Astrocyte (in vitro differentiated cells and primary cell): Measurements from ENCODE around the gene KRT75. TPM values are rescaled to one million over a fixed set of nuclear protein-coding genes. Genes with fewer than 3 reads are reported as not detected.

ENCODE experiments used
- DNase-seq: peaks from one replicate; pipeline ENCODE4 v3.0.0-alpha.2; 2010; ENCODE audit warnings: low read depth
- FAIRE-seq: peaks from 2 replicates; lab custom pipeline; 2011; peaks lifted over from hg19 to GRCh38; lab: Jason Lieb, UNC
- H2AFZ ChIP-seq: 2 replicates; pipeline ENCODE4 v1.6.0; 2012; ENCODE audit warnings: low read depth, low read length, inconsistent platforms
- H3K27ac ChIP-seq: 2 replicates; pipeline ENCODE4 v1.5.1; 2011; ENCODE audit warnings: low read depth, low read length, inconsistent platforms
- H3K27me3 ChIP-seq: 2 replicates; pipeline ENCODE4 v1.6.0; 2011; ENCODE audit warnings: low read length, inconsistent platforms; ENCODE audit not compliant: insufficient read depth
- H3K36me3 ChIP-seq: 2 replicates; pipeline ENCODE4 v1.5.1; 2011; ENCODE audit warnings: low read length, inconsistent platforms; ENCODE audit not compliant: insufficient read depth
- H3K4me1 ChIP-seq: 2 replicates; pipeline ENCODE4 v1.5.1; 2011; ENCODE audit warnings: low read length, inconsistent platforms; ENCODE audit not compliant: insufficient read depth
- H3K4me2 ChIP-seq: 2 replicates; pipeline ENCODE4 v1.6.0; 2012; ENCODE audit warnings: low read length, inconsistent platforms
- H3K4me3 ChIP-seq: 2 replicates; pipeline ENCODE4 v1.5.1; 2011; ENCODE audit warnings: low read depth, mild to moderate bottlenecking, low read length, inconsistent platforms; ENCODE audit not compliant: insufficient read depth
- H3K79me2 ChIP-seq: 2 replicates; pipeline ENCODE4 v1.6.0; 2012; ENCODE audit warnings: mild to moderate bottlenecking, low read length, inconsistent platforms; ENCODE audit not compliant: insufficient read depth
- H3K9ac ChIP-seq: 2 replicates; pipeline ENCODE4 v1.6.0; 2012; ENCODE audit warnings: mild to moderate bottlenecking, low read length, inconsistent platforms
- H3K9me3 ChIP-seq: 2 replicates; pipeline ENCODE4 v1.5.1; 2012; ENCODE audit warnings: low read depth, mild to moderate bottlenecking, low read length, inconsistent platforms; ENCODE audit not compliant: insufficient read depth
- H4K20me1 ChIP-seq: 2 replicates; pipeline ENCODE4 v1.6.0; 2012; ENCODE audit warnings: low read length, inconsistent platforms; ENCODE audit not compliant: insufficient read depth
- H3K27ac Mint-ChIP-seq: one replicate; pipeline ENCODE4 v1.8.0; 2021; ENCODE audit warnings: mild to moderate bottlenecking, mixed read lengths; ENCODE audit not compliant: unreplicated experiment
- H3K27me3 Mint-ChIP-seq: one replicate; pipeline ENCODE4 v1.8.0; 2021; ENCODE audit warnings: low read depth, mixed read lengths; ENCODE audit not compliant: unreplicated experiment
- H3K36me3 Mint-ChIP-seq: one replicate; pipeline ENCODE4 v1.8.0; 2021; ENCODE audit warnings: low read depth, mixed read lengths; ENCODE audit not compliant: unreplicated experiment
- H3K4me1 Mint-ChIP-seq: one replicate; pipeline ENCODE4 v1.8.0; 2021; ENCODE audit warnings: low read depth, mixed read lengths; ENCODE audit not compliant: unreplicated experiment
- H3K4me3 Mint-ChIP-seq: one replicate; pipeline ENCODE4 v1.8.0; 2021; ENCODE audit warnings: mild to moderate bottlenecking, moderate library complexity, mixed read lengths; ENCODE audit not compliant: unreplicated experiment
- H3K9me3 Mint-ChIP-seq: one replicate; pipeline ENCODE4 v1.8.0; 2021; ENCODE audit warnings: mild to moderate bottlenecking, mixed read lengths; ENCODE audit not compliant: unreplicated experiment
- EZH2 ChIP-seq: IDR thresholded peaks from 2 replicates; pipeline ENCODE4 v1.6.1; 2012; ENCODE audit warnings: mild to moderate bottlenecking, low read length, inconsistent platforms; ENCODE audit not compliant: insufficient read depth
- total RNA-seq: library from RNA; stranded (reverse); gene quantifications from 2 replicates; pipeline ENCODE4 v1.2.1, GENCODE V29; 2021
- TF ChIP-seq, protein P1 (sequence below): IDR thresholded peaks from 2 replicates; pipeline ENCODE4 v1.5.1; 2011; ENCODE audit warnings: low read depth, mild to moderate bottlenecking, inconsistent platforms, low read length, moderate library complexity; ENCODE audit not compliant: insufficient read depth

KRT75 gene
- total RNA-seq, 1 donor from 2014 or later, result not detected

DNA sequence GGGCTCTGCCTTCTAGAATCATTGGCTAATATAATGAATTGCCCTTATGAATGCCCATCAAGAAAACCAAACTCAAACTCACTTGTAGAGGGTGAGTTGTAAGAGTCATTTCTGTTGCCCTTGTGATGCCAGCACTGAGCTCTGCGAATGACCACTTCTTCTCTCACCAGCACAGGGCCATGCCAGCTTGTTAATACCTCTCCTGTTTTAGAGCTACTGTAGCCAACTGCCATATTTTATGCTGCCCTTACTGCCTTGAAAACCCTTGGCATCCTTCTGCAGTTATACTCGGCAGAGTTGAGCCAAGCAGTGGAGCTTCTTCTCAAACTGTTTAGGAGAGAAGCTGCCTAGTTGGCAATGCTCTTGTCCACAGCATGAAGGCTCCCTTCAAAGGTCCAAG, 8.1 kb downstream of the KRT75 start:
- no peak overlapping the region for H3K27ac ChIP-seq
- Mint-ChIP-seq H3K4me3 (no peak overlapping the region), H3K27me3 (peaks cover 52% of the 10 kb centered on the region), H3K4me1 (peaks cover 6% of the 10 kb centered on the region), H3K27ac (no peak overlapping the region), H3K36me3 (peaks cover 3% of the 10 kb centered on the region), H3K9me3 (peaks cover 6% of the 10 kb centered on the region)
- FAIRE-seq, result no peak
- H3K4me2 ChIP-seq, result no peak overlapping the region
- no peak overlapping the region for H2AFZ ChIP-seq
- no peaks in the 10 kb centered on the region for H3K9me3 ChIP-seq
- H3K79me2 ChIP-seq, result no peaks in the 10 kb centered on the region
- no peaks in the 10 kb centered on the region for H3K4me1 ChIP-seq
- no peaks in the 10 kb centered on the region for H4K20me1 ChIP-seq
- peaks cover 26% of the 10 kb centered on the region for H3K27me3 ChIP-seq
- no peak overlapping the region for H3K4me3 ChIP-seq
- H3K9ac ChIP-seq, result no peak overlapping the region
- no peak for TF ChIP-seq EZH2
- TF ChIP-seq, protein P1, sequence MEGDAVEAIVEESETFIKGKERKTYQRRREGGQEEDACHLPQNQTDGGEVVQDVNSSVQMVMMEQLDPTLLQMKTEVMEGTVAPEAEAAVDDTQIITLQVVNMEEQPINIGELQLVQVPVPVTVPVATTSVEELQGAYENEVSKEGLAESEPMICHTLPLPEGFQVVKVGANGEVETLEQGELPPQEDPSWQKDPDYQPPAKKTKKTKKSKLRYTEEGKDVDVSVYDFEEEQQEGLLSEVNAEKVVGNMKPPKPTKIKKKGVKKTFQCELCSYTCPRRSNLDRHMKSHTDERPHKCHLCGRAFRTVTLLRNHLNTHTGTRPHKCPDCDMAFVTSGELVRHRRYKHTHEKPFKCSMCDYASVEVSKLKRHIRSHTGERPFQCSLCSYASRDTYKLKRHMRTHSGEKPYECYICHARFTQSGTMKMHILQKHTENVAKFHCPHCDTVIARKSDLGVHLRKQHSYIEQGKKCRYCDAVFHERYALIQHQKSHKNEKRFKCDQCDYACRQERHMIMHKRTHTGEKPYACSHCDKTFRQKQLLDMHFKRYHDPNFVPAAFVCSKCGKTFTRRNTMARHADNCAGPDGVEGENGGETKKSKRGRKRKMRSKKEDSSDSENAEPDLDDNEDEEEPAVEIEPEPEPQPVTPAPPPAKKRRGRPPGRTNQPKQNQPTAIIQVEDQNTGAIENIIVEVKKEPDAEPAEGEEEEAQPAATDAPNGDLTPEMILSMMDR, result no peak
- no peaks in the 10 kb centered on the region for H3K36me3 ChIP-seq
- no peak for DNase-seq

DNA sequence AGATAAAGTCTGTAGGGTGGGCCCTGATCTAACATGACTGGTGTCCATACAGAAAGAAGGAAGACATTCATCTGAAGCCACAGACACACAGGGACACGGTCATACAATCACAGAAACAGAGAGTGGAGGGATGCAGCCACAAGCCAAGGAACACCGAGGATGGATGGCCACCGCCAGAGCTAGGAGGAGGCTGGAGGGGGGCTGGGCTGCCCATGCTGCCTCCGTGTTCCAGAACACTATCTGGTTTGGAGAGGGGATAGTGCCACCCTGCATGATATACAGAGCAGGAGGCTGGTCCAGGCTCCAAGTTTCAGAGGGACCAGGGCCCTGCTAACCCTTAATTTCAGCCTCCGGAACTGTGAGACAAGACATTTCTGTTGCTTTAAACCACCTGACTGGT, 8.7 kb downstream of the KRT75 start:
- FAIRE-seq, result no peak
- H3K9me3 Mint-ChIP-seq, result peaks cover 6% of the 10 kb centered on the region

More for the DNA sequence above, 8.7 kb downstream of the KRT75 start:
- H2AFZ ChIP-seq, result no peak overlapping the region
- Mint-ChIP-seq H3K27me3 (peaks cover 46% of the 10 kb centered on the region), H3K36me3 (peaks cover 3% of the 10 kb centered on the region), H3K27ac (no peak overlapping the region), H3K4me3 (no peak overlapping the region), H3K4me1 (peaks cover 8% of the 10 kb centered on the region)
- H3K79me2 ChIP-seq, result no peaks in the 10 kb centered on the region
- no peak overlapping the region for H3K4me3 ChIP-seq
- TF ChIP-seq, protein P1, result no peak
- no peak for TF ChIP-seq EZH2
- no peaks in the 10 kb centered on the region for H3K4me1 ChIP-seq
- H3K36me3 ChIP-seq, result no peaks in the 10 kb centered on the region
- H3K9ac ChIP-seq, result no peak overlapping the region
- no peak for DNase-seq
- H3K27ac ChIP-seq, result no peak overlapping the region
- no peaks in the 10 kb centered on the region for H4K20me1 ChIP-seq
- H3K9me3 ChIP-seq, result no peaks in the 10 kb centered on the region
- H3K4me2 ChIP-seq, result no peak overlapping the region
- H3K27me3 ChIP-seq, result peaks cover 26% of the 10 kb centered on the region
